CD4-positive, alpha-beta T cell (primary cell): ENCODE measurements around the gene KIF15. TPM values are rescaled to one million over a fixed set of nuclear protein-coding genes. Genes with fewer than 3 reads are reported as not detected.

Experiments
- ATAC-seq: fragments of 200-7000 bp; cut with Tn5 transposase; one replicate; pipeline ENCODE4 v1.10.0; 2022; ENCODE audit warnings: mild to moderate bottlenecking; ENCODE audit not compliant: poor library complexity
- CTCF ChIA-PET: fragments of 350-600 bp; sonication (Branson Sonifier 250); formaldehyde crosslinking; loops from one replicate; lab custom pipeline; 2021; ENCODE audit warnings: antibody characterized with exemption, inconsistent platforms; lab: Charles Lee
- POLR2A ChIA-PET: fragments of 350-600 bp; sonication (Branson Sonifier 250); formaldehyde crosslinking; loops from one replicate; lab custom pipeline; 2021; ENCODE audit warnings: antibody characterized with exemption, inconsistent platforms; lab: Charles Lee
- DNase-seq, 14 experiments: peaks; one replicate each; pipeline ENCODE4 v3.0.0-alpha.2; 2013 to 2020; ENCODE audit warnings: mixed read lengths in 2 of 14
- H3K27ac ChIP-seq, 2 donors: one replicate each; pipeline versions ENCODE4 v1.5.1 to v1.7.0; 2013; ENCODE audit warnings: low read length in 2 of 2, low read depth in 1 of 2, mild to moderate bottlenecking in 1 of 2
- H3K27me3 ChIP-seq, 2 experiments: 1 replicate in 1 of 2; 2 replicates in 1 of 2; pipeline versions ENCODE4 v1.6.1 to v1.7.0; 2013; ENCODE audit warnings: low read length in 2 of 2, control low read depth in 1 of 2, mild to moderate bottlenecking in 1 of 2, moderate library complexity in 1 of 2; ENCODE audit not compliant: insufficient read depth in 2 of 2, control insufficient read depth in 1 of 2
- H3K36me3 ChIP-seq: one replicate; pipeline ENCODE4 v1.6.1; 2013; ENCODE audit warnings: low read length, control low read depth; ENCODE audit not compliant: insufficient read depth
- H3K4me1 ChIP-seq: one replicate; pipeline ENCODE4 v1.6.1; 2013; ENCODE audit warnings: low read length, control low read depth; ENCODE audit not compliant: insufficient read depth
- H3K4me3 ChIP-seq: one replicate; pipeline ENCODE4 v1.5.1; 2013; ENCODE audit warnings: mild to moderate bottlenecking, low read length, moderate library complexity
- H3K9me3 ChIP-seq, 2 experiments: 1 replicate in 1 of 2; 2 replicates in 1 of 2; pipeline versions ENCODE4 v1.6.1 to v1.7.0; 2013; ENCODE audit warnings: low read length in 2 of 2, mild to moderate bottlenecking in 2 of 2, control low read depth in 1 of 2, moderate library complexity in 1 of 2; ENCODE audit not compliant: control insufficient read depth in 1 of 2, insufficient read depth in 1 of 2
- H3K27ac Mint-ChIP-seq: one replicate; pipeline ENCODE4 v1.8.0; 2020; ENCODE audit warnings: mixed read lengths
- H3K27me3 Mint-ChIP-seq: one replicate; pipeline ENCODE4 v1.8.0; 2021; ENCODE audit warnings: mixed read lengths
- H3K36me3 Mint-ChIP-seq: one replicate; pipeline ENCODE4 v1.8.0; 2021; ENCODE audit warnings: low read depth, mixed read lengths
- H3K4me1 Mint-ChIP-seq: one replicate; pipeline ENCODE4 v1.8.0; 2021; ENCODE audit warnings: low read depth, mixed read lengths
- H3K4me3 Mint-ChIP-seq: one replicate; pipeline ENCODE4 v1.8.0; 2020; ENCODE audit warnings: mild to moderate bottlenecking, mixed read lengths
- H3K9me3 Mint-ChIP-seq: one replicate; pipeline ENCODE4 v1.8.0; 2020; ENCODE audit warnings: mixed read lengths
- intact Hi-C, 2 experiments: fragments of 100-400 bp; cut with DNase I in 1 of 2; cut with micrococcal nuclease in 1 of 2; formaldehyde crosslinking; loops; one replicate each; pipeline versions ENCODE4 v1.15.1 to v1.9.0; 2023 to 2025; cut with DNase I, micrococcal nuclease
- total RNA-seq, 174 experiments: library from RNA in 2 of 174; stranded (reverse) in 2 of 174; gene quantifications; one replicate each; pipeline ENCODE4 v1.2.3 and lab custom pipeline; 2021 to 2026
- TF ChIP-seq, protein P1 (sequence below): fragments of 200-600 bp; IDR thresholded peaks from one replicate; pipeline ENCODE4 v1.8.0; 2022; ENCODE audit warnings: antibody characterized with exemption, mild to moderate bottlenecking

KIF15 gene
- total RNA-seq, 2 experiments from 2014 or later = 0.08 to 0.11 TPM

DNA sequence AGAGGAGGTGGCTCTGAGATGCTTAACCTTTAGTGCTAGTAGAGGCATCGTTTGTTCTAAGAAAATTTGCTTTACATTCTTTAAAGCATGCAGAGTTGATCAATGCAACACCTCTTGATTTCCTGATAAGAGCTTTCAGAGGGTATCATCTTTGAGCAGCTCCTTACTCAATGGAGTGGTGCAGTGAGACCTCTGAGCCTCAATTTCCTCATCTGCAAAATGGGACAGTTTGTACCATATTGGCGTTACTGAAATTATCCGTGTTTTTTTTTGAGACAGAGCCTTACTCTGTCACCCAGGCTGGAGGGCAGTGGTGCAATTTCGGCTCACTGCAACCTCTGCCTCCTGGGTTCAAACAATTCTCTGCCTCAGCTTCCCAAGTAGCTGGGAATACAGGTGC is 98.5 kb downstream of the KIF15 start:
- ATAC-seq (no peak), DNase-seq (no peak)
- peaks cover 27% of the 10 kb centered on the region for H3K4me1 ChIP-seq
- Mint-ChIP-seq H3K4me1 (peaks cover 34% of the 10 kb centered on the region), H3K36me3 (peaks cover under 1% of the 10 kb centered on the region), H3K27ac (peak overlapping the region; percentile 54), H3K9me3 (no peaks in the 10 kb centered on the region), H3K27me3 (no peaks in the 10 kb centered on the region), H3K4me3 (peak overlapping the region; percentile 69)
- CTCF ChIA-PET = no interaction called here
- no peaks in the 10 kb centered on the region for H3K27me3 ChIP-seq
- no peaks in the 10 kb centered on the region for H3K9me3 ChIP-seq
- intact Hi-C loops = loop anchor here in 1 of 2 experiments (5.0 kb wide), 2 partner anchors 117 to 523 kb away; partner anchors contain the start of genes EXOSC7, TCAIM and ZDHHC3
- H3K4me3 ChIP-seq = no peak overlapping the region
- no peak overlapping the region for H3K27ac ChIP-seq
- TF ChIP-seq, protein P1, sequence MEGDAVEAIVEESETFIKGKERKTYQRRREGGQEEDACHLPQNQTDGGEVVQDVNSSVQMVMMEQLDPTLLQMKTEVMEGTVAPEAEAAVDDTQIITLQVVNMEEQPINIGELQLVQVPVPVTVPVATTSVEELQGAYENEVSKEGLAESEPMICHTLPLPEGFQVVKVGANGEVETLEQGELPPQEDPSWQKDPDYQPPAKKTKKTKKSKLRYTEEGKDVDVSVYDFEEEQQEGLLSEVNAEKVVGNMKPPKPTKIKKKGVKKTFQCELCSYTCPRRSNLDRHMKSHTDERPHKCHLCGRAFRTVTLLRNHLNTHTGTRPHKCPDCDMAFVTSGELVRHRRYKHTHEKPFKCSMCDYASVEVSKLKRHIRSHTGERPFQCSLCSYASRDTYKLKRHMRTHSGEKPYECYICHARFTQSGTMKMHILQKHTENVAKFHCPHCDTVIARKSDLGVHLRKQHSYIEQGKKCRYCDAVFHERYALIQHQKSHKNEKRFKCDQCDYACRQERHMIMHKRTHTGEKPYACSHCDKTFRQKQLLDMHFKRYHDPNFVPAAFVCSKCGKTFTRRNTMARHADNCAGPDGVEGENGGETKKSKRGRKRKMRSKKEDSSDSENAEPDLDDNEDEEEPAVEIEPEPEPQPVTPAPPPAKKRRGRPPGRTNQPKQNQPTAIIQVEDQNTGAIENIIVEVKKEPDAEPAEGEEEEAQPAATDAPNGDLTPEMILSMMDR = no peak
- H3K36me3 ChIP-seq = no peaks in the 10 kb centered on the region
- POLR2A ChIA-PET = no interaction called here

DNA sequence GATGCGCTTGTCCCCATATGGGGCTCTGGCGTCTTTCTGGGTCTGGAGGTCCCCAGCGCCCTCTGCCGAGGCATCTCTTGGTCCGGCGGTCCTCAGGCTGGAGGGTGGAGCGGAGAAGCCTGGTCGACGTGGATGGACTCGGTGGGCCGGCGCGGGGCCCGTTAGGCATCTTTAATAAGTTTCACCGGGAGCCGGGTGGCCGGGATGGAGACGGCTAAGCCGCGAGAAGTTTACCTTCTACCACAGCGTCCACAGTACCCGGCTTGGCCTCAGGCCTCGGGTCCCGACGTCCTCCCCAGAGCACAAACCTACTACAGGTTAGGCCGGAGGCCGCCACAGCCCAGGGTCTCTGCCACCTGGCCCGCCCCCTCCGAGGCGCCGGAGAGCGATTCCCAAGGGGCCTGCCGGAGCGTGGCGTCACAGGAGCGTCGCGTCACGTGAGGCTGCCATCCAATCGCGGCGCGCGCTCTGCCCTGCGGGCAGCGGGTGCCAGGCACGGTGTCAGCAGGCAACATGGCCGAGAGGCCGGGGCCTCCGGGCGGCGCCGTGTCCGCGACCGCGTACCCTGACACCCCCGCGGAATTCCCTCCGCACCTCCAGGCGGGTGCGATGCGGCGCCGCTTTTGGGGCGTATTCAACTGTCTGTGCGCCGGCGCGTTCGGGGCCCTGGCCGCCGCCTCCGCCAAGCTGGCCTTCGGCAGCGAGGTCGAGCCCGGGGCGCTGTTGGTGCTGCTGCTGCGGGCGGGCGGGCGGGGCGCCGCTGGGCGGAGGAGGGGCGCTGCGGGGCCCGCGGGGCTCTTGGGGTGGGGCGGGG is 100.0 kb downstream of the KIF15 start, which contains the start of gene TMEM42:
Gene TMEM42, plus strand, starts transcription at position 501 of the 814 bp plus-strand sequence. Its CDS starts 13 bp downstream, at position 514.
- H3K4me1 ChIP-seq = peaks cover 42% of the 10 kb centered on the region
- peaks cover 48% of the 10 kb centered on the region for H3K4me1 Mint-ChIP-seq
- DNase-seq = peak; percentile 72 to 95 (median 82)
- peak within 1 kb of the TSS; percentile 88 for H3K27ac Mint-ChIP-seq
- TF ChIP-seq, protein P1 = no peak
- peaks cover 4% of the 10 kb centered on the region for H3K36me3 Mint-ChIP-seq
- no peaks in the 10 kb centered on the region for H3K9me3 ChIP-seq
- intact Hi-C loops = loop anchor here in 1 of 2 experiments (1.0 to 5.0 kb wide), 4 partner anchors 100 to 524 kb away; partner anchors contain the start of genes EXOSC7, KIAA1143, KIF15 and TCAIM
- H3K4me3 ChIP-seq = peak within 1 kb of the TSS; percentile 76
- no peaks in the 10 kb centered on the region for H3K9me3 Mint-ChIP-seq
- ChIA-PET POLR2A (interaction anchor here (0.6 to 1.2 kb wide), 2 partner anchors 114 to 524 kb away, joined by 3 to 6 read pairs; partner anchors contain the start of genes EXOSC7, TCAIM and ZDHHC3), CTCF (interaction anchor here (0.9 kb wide), 1 partner anchor 12 kb away, joined by 3 read pairs; no protein-coding TSS in a partner anchor)
- H3K36me3 ChIP-seq = no peaks in the 10 kb centered on the region
- no peaks in the 10 kb centered on the region for H3K27me3 Mint-ChIP-seq
- no peaks in the 10 kb centered on the region for H3K27me3 ChIP-seq
- peak; percentile 91 for ATAC-seq
- H3K4me3 Mint-ChIP-seq = peak within 1 kb of the TSS; percentile 91
- peak within 1 kb of the TSS; percentile 72 to 80 for H3K27ac ChIP-seq

DNA sequence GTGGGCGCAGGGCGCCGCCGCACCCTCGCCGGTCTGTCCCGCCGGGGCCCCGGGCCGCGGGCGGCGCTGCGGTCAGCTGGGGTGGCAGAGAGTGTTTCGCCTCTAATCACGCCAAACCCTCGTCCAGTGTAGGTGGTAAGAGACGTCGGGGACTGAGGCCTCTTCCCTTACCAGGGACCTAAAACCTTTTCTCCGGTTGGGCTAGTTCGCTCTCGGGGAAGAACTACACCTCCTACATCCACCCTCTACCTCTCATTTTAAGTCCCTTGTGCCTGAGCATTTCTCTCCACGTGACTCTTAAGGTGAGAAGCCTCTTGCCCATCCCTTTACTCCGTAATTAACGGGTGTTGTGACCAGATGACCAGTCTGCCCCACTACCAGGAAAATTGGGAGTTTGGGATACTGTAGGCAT is 100.6 kb downstream of the KIF15 start:
- POLR2A ChIA-PET = interaction anchor here (0.6 to 1.2 kb wide), 2 partner anchors 114 to 524 kb away, joined by 3 to 6 read pairs; partner anchors contain the start of genes EXOSC7, TCAIM and ZDHHC3
- ATAC-seq (peak; percentile 17), DNase-seq (peak in 1 of 14 experiments; percentile 25)
- TF ChIP-seq, protein P1 = no peak
- peaks cover 48% of the 10 kb centered on the region for H3K4me1 ChIP-seq
- H3K4me1 Mint-ChIP-seq = peaks cover 52% of the 10 kb centered on the region
- no peaks in the 10 kb centered on the region for H3K27me3 Mint-ChIP-seq
- CTCF ChIA-PET = interaction anchor here (0.9 kb wide), 1 partner anchor 11 kb away, joined by 3 read pairs; no protein-coding TSS in a partner anchor
- H3K27me3 ChIP-seq = no peaks in the 10 kb centered on the region
- peak overlapping the region; percentile 76 for H3K4me3 ChIP-seq
- no peaks in the 10 kb centered on the region for H3K9me3 Mint-ChIP-seq
- H3K27ac Mint-ChIP-seq = peak overlapping the region; percentile 88
- H3K27ac ChIP-seq = peak overlapping the region in 1 of 2 donors; percentile 56
- H3K36me3 ChIP-seq = no peaks in the 10 kb centered on the region
- peak overlapping the region; percentile 91 for H3K4me3 Mint-ChIP-seq
- intact Hi-C loops = loop anchor here in 1 of 2 experiments (2.0 to 5.0 kb wide), 3 partner anchors 115 to 525 kb away; partner anchors contain the start of genes EXOSC7, TCAIM and ZDHHC3
- H3K9me3 ChIP-seq = no peaks in the 10 kb centered on the region
- peaks cover 4% of the 10 kb centered on the region for H3K36me3 Mint-ChIP-seq
